Stimulated activated CD4-positive, alpha-beta T cell treated with anti-CD3 and anti-CD28 coated beads, Interleukin-15, amount 100 ng/mL, for 48 hours (primary cell): ENCODE results near the gene USP7.
"Not testable (repeated sequence)": the region's sequence is repeated elsewhere in the genome, so short reads cannot be mapped to it uniquely, and the experiment has no call there.

Experiments used
- DNase-seq, 2 donors: peaks; one replicate each; pipeline ENCODE4 v3.0.0-alpha.2; 2020; ENCODE audit warnings: low read depth in 2 of 2

The USP7 gene

DNA sequence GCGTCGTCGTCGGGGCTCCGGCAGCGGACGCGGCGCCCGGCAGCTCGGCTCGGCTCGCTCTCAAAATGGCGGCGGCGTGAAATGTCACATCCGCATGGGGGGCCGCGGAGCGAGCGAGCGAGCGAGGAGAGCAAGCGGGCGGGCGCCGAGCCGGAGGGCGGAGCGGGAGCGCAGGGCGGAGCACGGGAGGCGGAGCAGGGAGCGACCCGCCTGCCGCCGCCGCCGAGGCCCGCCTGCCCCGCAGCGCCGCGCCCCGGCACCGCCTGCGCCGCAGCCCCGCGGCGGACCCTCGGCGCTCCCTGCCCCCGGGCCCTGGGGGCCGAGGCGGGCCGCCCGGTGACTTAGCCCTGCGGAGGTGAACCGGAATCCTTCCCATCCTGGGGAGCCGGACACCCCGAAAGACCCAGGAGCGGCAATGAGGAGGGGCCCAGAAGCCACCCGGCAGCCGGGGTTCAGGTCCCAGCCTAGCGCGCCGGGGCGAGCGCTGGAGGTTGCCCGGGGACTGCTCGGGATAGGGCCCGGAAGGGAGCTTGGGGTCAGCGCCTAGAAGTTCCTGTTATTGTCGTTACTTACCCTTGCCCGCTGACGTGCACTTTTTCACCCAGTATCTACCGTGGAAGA lies at the start of gene USP7:
TSS of gene USP7 (minus strand) at position 86 of the 621 bp plus-strand sequence. CDS start 621 bp downstream, outside the sequence.
- DNase-seq = peak; percentile 83 to 92

- no peak for DNase-seq
These were observed 49.8 kb upstream of the USP7 start for GRCh38 chr16:9013508-9013864.

DNA sequence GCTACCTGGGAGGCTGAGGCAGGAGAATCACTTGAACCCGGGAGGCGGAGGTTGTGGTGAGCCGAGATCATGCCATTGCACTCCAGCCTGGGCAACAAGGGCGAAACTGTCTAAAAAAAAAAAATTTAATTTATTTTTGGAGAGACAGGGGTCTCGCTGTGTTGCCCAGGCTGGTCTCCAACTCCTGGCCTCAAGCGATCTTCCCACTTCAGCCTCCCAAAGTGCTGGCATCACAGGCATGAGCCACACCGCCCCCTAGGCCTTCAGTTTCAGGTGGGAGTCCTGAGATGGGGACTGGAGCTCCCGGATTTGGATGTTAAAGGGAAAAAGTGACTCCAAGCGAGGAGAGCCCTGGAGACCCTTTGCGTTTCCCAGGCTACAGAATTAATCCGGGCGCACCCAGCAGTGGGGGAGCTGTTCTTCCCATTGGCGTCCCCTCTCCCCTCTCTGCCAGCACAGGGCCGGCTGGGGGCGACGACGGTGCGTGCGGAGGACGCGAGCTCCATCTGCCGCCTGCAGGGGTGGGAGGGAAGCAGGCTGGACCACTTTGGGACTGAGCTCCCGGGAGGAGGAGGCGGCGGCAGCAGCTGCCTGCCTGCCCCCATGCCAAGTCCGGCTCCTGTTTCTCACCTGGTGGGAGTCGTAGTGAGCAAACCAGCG lies 49.3 kb upstream of the USP7 start:
- no peak for DNase-seq

DNA sequence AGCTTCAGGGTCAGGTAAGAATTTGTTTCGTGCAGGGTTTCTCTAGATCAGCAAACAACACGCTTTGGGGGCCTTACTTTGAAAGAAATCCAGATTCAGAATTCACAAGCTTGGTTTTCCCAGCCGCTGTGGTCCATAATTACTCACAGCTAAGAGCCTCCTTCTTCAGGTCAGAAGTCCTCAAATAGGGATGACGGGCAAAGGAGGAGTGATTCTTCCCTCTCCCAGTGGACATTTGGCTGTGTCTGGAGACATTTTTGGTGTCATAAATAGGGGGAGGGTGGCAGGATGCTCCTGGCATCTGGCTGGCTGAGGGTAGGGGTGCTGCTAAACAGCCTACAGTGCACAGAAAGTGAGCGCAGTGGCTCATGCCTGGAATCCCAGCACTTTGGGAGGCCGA lies 48.6 kb upstream of the USP7 start:
- no peak for DNase-seq

DNA sequence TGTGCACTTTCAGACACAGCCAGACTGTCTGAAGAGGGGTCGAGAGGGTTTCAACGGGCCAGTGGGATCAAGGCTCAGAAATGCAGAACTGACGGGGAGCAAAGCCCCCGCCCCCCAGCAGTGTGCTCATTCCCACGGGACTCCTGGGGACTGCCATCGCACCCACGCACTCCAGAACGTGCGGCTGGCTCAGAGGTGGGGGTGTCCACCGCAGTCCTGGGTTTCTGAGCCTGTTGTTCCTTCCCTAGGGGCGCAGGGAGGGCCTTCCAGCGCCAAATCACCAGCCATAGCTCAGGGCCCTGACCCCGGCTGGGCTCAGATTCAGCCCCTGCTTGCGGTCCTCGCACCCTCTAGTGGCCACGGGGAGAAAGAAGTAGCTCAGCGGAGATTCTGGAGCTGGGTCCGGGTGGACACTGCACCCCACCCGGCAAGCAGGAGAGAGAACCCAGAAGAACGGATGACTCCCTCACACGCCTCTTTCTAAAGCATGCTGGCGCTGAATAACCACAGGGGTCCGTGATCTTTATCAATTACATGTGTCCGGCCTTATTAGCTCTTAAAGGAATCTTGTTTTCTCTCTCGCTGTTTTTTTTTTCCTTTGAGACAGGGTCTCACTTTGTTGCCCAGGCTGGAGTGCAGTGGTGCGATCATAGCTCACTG lies 45.0 kb upstream of the USP7 start:
- peak; percentile 51 to 64 for DNase-seq

DNA sequence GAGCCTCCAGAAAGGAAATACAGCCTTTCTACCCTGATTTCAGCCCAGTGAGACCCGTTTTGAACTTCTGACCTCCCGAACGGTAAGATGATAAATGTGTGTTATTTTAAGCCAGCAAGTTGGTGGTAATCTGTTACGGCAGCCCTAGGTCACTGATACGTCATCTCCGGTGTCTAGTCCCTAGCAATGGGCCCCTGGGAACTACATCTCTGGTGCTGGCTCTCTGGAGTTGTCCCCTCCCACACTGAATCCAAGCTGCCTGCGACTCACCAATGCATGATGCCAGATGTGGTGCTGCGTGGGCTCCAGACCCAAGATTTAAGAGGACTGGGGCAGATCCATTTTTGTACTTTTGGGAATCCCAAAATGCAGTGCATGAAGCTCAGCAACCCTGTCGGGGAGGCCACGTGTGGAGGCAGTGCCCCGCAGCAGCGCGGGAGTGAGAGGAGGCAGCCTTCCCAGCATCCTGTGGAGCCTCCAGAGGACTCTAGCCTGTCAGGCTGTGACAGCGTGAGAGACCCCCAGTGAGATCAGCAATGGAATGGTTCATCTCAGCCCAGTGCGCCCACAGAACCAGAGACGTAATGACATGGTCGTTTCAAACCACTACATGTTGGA lies 43.6 kb upstream of the USP7 start:
- no peak for DNase-seq

DNA sequence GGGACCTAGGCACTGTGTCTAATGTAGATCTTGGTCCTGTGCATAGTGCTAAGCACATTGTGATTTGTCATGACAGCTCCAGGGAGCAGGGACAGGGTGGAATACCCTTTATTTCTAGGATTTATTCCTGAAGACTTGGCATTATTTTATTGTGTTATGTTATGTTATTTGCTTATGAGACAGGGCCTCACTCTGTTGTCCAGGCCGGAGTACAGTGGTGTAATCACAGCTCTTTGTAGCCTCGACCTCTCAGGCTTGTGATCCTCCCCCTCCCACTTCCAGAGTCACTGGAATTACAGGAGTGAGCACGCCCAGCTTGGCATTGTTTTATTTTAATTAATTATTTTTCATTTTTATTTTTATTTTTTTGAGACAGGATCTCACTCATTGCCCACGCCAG lies 40.5 kb upstream of the USP7 start:
- DNase-seq = no peak

DNA sequence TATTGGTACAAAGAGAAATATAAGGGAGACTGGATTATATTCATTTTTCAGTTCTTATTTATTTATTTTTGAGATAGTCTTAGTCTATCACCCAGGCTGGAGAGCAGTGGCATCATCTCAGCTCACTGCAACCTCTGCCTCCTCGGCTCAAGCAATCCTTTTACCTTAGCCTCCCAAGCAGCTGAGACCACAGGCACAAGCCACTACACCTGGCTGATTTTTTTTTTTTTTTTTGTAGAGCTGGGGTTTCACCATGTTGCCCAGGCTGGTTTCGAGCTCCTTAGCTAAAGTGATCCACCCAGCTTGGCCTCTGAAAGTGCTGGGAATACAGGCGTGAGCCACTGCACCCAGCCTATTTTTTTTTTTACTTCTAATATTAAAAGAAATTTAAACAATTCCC lies 40.1 kb upstream of the USP7 start:
- no peak for DNase-seq

DNA sequence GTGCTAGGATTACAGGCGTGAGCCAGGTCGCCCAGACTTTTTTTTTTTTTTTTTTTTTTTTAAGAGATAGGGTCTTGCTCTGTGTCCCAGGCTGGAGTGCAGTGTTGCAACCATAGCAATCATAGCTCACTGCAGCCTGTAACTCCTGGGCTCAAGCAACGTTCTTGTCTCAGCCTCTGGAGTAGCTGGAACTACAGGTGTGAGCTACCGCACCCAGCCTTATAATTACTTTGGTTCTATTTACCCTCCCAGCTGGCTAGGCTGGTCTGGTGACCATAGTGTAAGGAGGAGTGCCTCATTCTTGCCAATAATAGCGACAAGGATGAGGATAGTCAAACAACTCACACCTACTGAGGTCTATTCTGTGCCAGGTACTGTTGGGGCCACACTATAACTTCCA lies 39.6 kb upstream of the USP7 start:
- DNase-seq = no peak

GRCh38 chr16:9002042-9002441 lies 38.3 kb upstream of the USP7 start:
- no peak for DNase-seq

DNA sequence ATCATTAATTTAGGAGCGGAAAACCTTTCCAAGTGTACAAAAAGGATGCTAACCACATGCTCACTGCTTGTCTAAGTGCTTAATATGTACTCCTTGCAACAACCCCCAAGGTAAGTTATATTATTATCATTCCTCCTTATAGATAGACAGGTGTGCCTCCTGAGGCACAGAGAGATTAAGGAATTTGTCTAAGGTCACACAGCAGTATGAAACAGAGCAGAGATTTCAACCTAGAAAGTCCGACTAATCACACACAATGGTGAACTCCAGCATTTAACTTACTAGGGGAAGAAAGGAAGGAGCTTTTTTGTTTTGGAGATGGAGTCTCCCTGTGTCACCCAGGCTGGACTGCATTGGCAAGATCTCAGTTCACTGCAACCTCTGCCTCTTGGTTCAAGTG lies 37.0 kb upstream of the USP7 start:
- no peak for DNase-seq

- no peak for DNase-seq
These were observed 36.1 kb upstream of the USP7 start for GRCh38 chr16:8999800-9000199.

GRCh38 chr16:8998108-8998507 lies 34.4 kb upstream of the USP7 start:
- DNase-seq = no peak

DNA sequence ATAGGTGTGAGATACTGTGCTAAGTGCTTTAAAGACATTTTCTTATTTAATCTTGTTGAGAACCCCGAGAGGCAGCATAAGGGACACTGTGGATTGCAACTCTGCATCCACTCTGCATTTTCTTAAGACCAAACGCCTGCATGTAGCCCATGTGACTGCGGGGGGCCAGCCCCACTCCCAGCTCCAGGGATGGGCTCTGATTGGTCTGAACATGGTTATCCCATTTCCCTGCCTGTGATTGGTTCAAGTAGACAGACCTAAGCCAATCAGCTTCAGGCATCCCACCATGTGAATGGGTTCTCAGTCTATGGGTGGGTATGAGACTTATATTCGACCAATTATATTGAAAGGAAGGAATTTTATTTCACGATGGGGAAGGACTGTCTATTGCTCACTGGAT lies 33.2 kb upstream of the USP7 start:
- no peak for DNase-seq

- DNase-seq = no peak
These were observed 26.7 kb upstream of the USP7 start for GRCh38 chr16:8990445-8990844.

GRCh38 chr16:8989099-8989878 lies 25.6 kb upstream of the USP7 start:
- DNase-seq = no peak

DNA sequence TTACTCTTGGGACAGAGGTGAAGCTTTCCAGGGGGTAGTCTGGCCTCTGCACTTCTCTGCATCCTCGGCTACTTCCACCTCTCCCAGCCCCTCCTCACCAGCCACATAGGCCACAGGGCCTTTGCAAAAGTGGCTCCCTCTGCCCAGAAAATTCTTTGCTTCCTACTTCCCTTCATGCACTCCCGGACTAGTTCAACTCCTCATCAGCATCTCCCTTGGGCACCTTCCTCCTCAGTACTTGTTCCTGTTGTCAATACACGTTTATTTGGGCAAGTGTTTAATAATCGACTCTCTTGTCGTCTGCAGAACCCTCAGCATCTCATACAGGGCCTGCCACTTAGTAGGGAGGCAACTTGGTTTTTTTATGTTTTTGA lies 23.1 kb upstream of the USP7 start:
- DNase-seq = no peak

DNA sequence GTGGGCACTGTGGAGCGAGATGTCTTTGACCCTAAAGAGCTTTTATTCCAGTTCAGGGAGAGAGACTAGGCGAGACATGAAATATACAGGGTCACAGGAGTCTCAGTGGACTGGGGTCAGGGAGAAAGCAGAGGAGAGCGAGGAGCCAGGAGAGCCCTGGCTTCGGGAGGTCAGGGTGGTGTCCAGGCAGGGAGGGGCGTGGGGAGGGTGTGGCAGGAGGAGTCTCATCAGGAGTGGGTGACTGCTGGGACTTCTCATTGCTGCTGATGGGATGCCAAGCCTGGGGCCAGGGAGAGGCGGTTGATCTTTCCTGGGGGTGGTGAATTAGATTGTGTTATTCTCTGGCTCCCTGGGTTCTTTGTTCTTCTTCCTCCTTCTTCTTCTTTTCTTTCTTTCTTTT lies 22.4 kb upstream of the USP7 start:
- DNase-seq = no peak

DNA sequence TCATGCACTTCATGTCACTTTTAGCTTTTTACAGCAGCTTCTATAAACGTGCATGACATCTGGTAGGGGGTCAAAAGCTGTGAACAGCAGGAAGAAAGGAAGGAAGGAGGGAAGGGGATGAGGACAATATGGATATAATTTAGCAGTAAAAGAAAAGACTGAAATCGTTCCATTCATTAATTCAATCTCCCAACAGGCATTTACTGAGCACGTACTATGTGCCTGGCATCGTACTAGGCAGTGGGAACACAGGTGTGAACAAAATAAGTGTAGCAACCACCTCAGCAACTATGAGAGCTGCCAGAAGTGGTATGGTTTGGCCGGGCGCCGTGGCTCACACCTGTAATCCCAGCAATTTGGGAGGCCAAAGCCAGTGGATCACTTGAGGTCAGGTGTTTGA lies 19.1 kb upstream of the USP7 start:
- no peak for DNase-seq

- DNase-seq = not testable (repeated sequence)
These were observed 18.2 kb upstream of the USP7 start for GRCh38 chr16:8981901-8982300.

DNA sequence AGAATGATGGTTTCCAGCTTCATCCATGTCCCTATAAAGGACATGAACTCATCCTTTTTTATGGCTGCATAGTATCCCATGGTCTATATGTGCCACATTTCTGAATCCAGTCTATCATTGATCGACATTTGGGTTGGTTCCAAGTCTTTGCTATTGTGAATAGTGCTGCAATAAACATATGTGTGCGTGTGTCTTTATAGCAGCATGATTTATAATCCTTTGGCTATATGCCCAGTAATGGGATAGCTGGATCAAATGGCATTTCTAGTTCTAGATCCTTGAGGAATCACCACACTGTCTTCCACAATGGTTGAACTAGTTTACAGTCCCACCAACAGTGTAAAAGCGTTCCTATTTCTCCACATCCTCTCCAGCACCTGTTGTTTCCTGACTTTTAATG lies 12.5 kb upstream of the USP7 start:
- not testable (repeated sequence) for DNase-seq

DNA sequence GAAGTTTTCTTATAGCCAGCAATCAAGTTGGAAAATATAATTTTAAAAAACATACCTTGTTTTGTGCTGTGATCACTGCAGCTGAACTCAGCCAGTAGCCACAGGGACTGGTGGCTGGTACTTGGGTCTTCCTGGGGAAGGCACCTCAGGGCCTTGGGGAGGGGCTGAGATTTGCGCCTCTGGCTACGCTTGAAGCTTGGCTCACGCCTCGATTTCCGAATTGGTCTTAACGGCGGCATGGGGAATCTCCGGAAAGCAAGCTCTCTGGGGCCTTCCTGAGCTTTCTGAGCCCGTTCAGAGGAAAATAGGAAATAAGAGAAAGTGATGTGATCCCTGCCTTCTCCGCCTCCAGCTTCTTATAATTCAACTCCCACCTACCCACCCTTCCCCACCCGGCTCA lies 11.3 kb upstream of the USP7 start:
- DNase-seq = no peak
